NCI-H748 treated with DMSO at 0.1 percent for 48 hours (cell line): Measurements from ENCODE around the gene BACH2.
"Not testable (repeated sequence)": the region's sequence is repeated elsewhere in the genome, so short reads cannot be mapped to it uniquely, and the experiment has no call there.

ENCODE experiments used
- DNase-seq: peaks from one replicate; lab custom pipeline; 2025; lab: John Stamatoyannopoulos, UW

BACH2 gene

DNA sequence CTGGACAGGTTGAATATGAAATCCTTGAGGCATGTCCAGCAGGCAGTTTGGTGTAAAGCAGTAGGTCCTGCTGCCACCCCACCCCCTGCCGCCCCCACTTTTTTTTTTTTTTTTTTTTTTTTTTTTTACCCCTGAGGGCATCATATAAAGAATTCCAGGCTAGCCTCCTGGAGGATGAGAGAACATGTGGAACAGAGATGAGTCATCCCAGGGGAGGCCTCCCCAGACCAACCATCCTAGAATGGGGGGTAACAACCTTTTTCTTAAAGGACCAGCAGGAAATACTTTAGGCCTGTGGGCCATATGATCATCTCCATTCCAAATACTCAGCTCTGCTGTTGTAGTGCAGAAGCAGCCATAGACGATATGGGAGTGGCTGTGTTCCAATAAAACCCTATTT, 231.5 kb downstream of the BACH2 start:
- no peak for DNase-seq

GRCh38 chr6:90062667-90063066, 234.0 kb downstream of the BACH2 start:
- no peak for DNase-seq

- DNase-seq: no peak
Measured at GRCh38 chr6:90062051-90062450, 234.6 kb downstream of the BACH2 start.

- not testable (repeated sequence) for DNase-seq
Measured at GRCh38 chr6:90059178-90059577, 237.5 kb downstream of the BACH2 start.

DNA sequence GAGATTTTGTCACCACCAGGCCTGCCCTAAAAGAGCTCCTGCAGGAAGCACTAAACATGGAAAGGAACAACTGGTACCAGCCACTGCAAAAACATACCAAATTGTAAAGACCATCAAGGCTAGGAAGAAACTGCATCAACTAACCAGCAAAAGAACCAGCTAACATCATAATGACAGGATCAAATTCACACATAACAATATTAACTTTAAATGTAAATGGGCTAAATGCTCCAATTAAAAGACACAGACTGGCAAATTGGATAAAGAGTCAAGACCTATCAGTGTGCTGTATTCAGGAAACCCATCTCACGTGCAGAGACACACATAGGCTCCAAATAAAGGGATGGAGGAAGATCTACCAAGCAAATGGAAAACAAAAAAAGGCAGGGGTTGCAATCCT, 240.7 kb downstream of the BACH2 start:
- DNase-seq: not testable (repeated sequence)

DNA sequence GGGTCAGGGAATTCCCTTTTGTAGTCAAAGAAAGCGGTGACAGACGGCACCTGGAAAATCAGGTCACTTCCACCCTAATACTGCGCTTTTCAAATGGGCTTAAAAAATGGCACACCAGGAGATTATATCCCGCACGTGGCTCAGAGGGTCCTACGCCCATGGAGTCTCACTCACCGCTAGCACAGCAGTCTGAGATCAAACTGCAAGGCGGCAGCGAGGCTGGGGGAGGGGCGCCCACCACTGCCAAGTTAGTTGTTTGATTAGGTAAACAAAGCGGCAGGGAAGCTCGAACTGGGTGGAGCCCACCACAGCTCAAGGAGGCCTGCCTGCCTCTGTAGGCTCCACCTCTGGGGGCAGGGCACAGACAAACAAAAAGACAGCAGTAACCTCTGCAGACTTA, 242.4 kb downstream of the BACH2 start:
- not testable (repeated sequence) for DNase-seq

DNA sequence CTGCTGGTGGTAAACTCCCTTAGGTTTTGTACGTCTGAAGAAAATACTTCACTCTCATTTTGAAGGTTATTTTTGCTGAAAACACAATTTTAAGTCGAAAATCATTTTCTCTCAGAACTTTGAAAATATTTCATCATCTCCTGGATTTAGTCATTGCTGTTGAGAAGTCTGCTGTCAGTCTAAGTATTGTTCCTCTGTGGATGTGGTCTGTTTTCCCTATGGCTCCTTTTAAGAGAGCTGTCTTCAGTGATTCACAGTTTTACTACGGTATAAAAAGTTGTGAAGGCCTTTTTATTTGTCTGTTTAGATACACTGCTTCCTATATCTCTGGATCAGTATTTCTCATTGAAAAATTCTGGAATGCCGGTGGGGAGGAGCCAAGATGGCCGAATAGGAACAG, 243.0 kb downstream of the BACH2 start:
- no peak for DNase-seq

DNA sequence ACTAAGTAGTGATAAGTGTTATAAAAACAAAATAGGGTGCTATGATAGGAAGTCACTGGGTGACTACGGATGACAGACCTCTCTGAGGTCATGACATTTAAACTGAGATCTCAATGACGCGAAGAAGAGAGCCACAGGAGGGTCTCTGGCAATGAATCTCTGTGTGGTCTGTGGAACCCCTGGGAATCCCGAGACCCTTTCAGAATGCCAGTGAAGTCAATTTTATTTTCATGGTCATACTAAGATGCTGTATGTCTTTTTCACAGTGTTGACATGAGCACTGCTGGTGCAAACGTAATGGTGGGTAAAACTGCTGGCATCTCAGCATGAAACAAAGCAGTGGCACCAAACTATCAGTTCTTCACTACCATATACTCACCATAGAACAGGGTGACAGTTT, 247.3 kb downstream of the BACH2 start:
- DNase-seq: no peak

GRCh38 chr6:90048206-90048967, 248.3 kb downstream of the BACH2 start:
- DNase-seq: no peak

DNA sequence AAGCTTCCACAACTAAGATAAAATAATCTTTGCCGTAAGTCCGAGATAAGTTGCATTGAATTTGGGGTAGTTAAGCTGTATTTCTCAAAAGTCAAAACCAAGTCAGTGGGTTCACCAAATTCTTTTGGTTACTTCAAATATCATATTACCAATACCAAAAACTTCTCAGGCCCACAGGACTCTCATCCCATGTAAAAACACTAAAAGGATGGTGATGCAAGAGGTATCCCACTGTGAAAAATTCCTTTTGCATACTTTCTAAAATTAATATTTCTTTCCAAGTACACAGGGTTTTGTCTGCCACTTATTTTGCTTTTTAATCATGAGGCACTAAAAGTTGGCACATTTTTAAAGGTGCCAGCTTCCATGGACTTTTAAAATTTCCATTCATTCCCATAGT, 251.1 kb downstream of the BACH2 start:
- DNase-seq: no peak

DNA sequence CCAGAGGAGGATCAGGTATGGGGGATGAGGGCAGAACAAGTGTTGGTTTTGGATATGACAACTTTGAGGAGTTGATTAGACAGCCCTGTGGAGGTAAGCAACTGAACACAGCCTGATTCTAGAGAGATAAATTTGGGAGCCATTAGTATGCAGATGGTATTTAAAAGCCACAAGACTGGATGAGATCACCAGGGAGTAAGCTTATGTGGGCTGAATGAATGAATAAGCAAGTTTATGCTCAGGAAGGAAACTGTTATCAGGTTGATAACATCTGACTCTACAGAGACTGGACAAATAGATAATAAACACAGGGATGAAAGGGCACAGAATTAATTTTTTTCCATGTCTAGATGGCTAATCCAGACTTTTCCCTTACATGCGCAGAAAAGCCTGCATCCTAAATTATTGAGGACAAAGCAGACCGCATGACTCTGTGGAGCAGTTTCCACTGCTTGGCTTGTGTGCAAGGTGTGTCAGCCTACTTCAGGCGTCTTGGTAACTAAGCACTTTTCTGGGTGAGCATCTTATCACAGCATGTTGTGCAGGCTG, 251.7 kb downstream of the BACH2 start:
- no peak for DNase-seq

DNA sequence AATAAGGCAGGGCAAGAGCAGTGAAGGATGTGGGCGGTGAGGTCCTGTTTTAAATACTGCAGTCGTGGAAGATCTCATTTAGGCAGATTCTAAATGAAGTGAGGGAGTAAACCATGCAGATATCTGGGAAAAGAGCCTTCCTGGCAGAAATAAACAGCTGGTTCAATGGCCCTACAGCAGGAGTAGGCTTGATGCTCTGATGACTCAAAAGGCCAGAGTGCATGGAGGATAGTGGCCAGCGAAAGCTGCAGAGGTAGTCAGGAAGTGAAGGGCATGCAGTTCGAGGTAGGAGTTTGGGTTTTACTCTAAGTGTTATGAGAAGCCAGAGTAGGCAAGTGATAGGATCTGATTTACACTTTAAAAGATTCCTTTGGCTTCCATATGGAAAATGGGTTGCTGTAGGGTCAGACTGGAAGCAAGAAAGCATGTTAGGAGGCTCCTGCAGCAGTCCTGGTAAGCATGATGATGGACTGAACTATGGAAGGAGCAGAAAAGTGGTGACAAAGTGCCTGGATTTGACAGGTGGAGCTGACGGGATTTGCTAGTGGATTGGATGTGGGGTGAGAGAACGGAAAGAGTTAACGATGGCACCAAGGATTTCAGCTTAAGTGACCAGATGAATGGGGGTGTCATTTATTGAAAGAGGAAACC, 252.3 kb downstream of the BACH2 start:
- DNase-seq: no peak

DNA sequence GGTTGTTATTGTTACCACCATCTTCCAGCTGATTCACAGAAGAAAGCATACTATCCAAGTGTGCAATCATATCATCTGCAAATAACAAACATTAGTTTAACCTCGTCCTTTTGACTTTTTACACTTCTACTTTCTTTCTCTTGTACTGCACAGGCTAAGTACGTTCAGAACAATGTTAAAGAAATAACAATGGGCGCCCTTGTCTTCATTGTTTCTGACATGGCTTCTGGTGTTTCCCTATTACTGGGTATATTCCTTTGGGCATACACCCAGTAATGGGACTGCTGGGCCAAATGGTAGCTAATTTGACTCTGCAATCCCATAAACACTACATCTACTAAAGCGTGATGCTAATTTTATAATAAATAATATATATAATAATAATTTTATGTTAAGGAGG, 255.7 kb downstream of the BACH2 start:
- no peak for DNase-seq

GRCh38 chr6:90039911-90040310, 256.7 kb downstream of the BACH2 start:
- DNase-seq: no peak

DNA sequence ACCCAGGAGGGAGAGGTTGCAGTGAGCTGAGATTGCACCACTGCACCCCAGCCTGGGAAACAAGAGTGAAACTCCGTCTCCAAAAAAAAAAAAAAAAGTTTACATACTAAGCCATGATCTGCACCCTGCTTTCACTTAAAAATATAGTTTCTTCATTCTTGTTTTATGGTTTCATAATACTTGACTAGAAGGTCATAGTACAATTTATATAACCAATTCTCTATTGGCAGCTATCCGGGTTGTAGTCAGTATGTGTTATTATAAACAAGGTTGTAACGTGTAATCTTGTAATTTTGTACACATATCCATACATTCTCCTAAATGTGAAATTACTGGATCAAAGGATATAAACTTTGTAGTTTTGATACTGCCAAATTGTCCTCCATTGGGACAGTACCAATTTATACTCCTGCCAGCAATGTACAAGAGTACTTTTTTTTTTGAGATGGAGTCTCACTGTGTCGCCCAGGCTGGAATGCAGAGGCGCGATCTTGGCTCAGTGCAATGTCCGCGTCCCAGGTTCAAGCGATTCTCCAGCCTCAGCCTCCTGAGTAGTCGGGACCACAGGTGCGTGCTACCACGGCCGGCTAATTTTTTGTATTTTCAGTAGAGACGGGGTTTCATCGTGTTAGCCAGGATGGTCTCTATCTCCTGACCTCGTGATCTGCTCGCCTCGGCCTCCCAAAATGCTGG, 257.5 kb downstream of the BACH2 start:
- DNase-seq: no peak

GRCh38 chr6:90036963-90037362, 259.7 kb downstream of the BACH2 start:
- DNase-seq: no peak

- DNase-seq: no peak
Measured at GRCh38 chr6:90035047-90035723, 261.5 kb downstream of the BACH2 start.

DNA sequence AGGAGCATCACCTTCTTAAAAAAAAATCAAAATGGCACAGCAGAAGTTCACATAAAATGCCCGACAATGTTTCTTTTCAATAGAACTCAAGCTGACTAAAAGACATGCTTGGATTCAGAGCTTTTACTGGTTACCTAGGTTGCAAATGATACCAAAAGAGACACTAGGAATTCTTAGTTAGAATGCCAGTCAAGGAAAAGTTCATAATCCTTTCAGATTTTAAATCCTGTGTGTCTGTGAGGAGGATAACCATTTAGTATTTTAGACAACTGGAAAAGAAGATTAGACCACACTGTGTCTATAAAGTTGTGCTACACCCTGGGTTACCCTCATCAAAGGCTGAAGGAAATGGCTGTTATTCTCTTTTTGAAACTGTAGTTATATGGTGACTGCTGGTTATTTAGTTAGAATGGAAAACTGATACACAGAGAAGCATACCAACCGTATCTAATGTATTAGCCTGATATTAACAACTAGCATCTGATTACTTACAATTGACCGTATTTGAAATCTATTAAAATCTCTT, 262.8 kb downstream of the BACH2 start:
- no peak for DNase-seq

GRCh38 chr6:90032489-90033212, 264.0 kb downstream of the BACH2 start:
- not testable (repeated sequence) for DNase-seq

DNA sequence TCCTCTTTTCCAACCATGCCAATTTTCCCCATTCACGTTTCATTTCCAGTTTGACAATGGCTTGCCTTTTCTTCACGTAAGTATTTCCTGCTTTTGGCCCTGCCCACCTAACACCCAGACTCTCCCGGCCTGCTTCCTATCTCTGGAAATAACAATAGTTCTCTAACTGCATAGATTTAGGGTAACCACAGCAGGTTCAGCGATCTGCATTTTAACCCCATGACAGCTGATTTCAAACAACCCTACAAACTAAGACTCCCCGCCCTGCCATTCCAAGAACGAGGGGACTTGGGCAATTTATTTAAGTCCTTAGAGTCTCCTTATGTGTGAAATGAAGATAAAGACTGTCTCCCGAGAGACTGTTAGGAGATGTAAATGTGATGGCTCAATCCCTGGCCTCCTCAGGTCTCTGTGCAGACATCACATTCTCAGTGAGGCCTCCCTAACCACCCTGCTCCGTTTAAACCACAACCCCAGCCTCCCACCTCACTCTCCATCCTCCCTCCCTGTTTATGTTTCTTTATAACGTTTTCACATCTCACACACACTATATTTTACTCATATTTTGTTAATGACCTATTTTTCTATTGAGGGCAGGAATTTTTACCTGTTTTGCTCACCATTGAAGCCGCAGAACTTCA, 267.5 kb downstream of the BACH2 start:
- no peak for DNase-seq
